OCI-LY7 (cell line): ENCODE results near the gene SMOC2. TPM values are rescaled to one million over a fixed set of nuclear protein-coding genes. Genes with fewer than 3 reads are reported as not detected.

Experiments
- BruUV-seq: library from RNA; stranded (reverse); fragments of 400-500 nt; replicated peaks from 2 replicates; lab custom pipeline; 2021; lab: Mats Ljungman, UMichigan
- CTCF ChIA-PET: fragments of 300-600 bp; sonication (Branson Sonifier 250); formaldehyde crosslinking; loops from one replicate; lab custom pipeline; 2022; ENCODE audit warnings: antibody characterized with exemption; ENCODE audit not compliant: unreplicated experiment; lab: Charles Lee
- POLR2A ChIA-PET: fragments of 300-600 bp; sonication (Branson Sonifier 250); formaldehyde crosslinking; loops from one replicate; lab custom pipeline; 2022; ENCODE audit warnings: antibody characterized with exemption; lab: Charles Lee
- DNase-seq: peaks from one replicate; pipeline ENCODE4 v3.0.0-alpha.2; 2015; ENCODE audit warnings: low spot score
- H2AFZ ChIP-seq: fragments of 200-600 bp; sonication (generic), shearing (Covaris generic); 2 replicates; pipeline ENCODE4 v1.6.1; 2014; ENCODE audit warnings: mild to moderate bottlenecking, antibody characterized with exemption, low read length, moderate library complexity
- H3K27ac ChIP-seq: fragments of 200-600 bp; sonication (generic); 2 replicates; pipeline ENCODE4 v1.5.1; 2014; ENCODE audit warnings: mixed run types, low read depth, mild to moderate bottlenecking, moderate library complexity, low read length, inconsistent platforms; ENCODE audit not compliant: poor library complexity, severe bottlenecking
- H3K36me3 ChIP-seq: fragments of 200-600 bp; sonication (generic); 2 replicates; pipeline ENCODE4 v1.6.1; 2014; ENCODE audit warnings: mild to moderate bottlenecking, antibody characterized with exemption, low read length, moderate library complexity, mixed read lengths; ENCODE audit not compliant: insufficient read depth
- H3K4me1 ChIP-seq: fragments of 200-600 bp; sonication (generic); 2 replicates; pipeline ENCODE4 v1.5.1; 2014; ENCODE audit warnings: mild to moderate bottlenecking, low read length; ENCODE audit not compliant: insufficient read depth, poor library complexity, severe bottlenecking
- H3K4me2 ChIP-seq: fragments of 200-600 bp; sonication (generic); 2 replicates; pipeline ENCODE4 v1.6.1; 2014; ENCODE audit warnings: mild to moderate bottlenecking, low read length
- H3K4me3 ChIP-seq: fragments of 200-600 bp; sonication (generic); 2 replicates; pipeline ENCODE4 v1.5.1; 2014; ENCODE audit warnings: mild to moderate bottlenecking, low read depth, low read length; ENCODE audit not compliant: poor library complexity, severe bottlenecking
- H3K79me2 ChIP-seq: fragments of 200-600 bp; sonication (generic); 2 replicates; pipeline ENCODE4 v1.6.1; 2016; ENCODE audit warnings: low read depth, mild to moderate bottlenecking, low read length, moderate library complexity, mixed read lengths; ENCODE audit not compliant: insufficient read depth
- H3K9me2 ChIP-seq: fragments of 200-600 bp; sonication (generic); 2 replicates; pipeline ENCODE4 v1.6.1; 2016; ENCODE audit warnings: mild to moderate bottlenecking, low read length, mixed read lengths; ENCODE audit not compliant: insufficient read depth
- H3K9me3 ChIP-seq: fragments of 200-600 bp; sonication (generic); 2 replicates; pipeline ENCODE4 v1.6.1; 2014; ENCODE audit warnings: mild to moderate bottlenecking, mixed run types, low read length, mixed read lengths
- H4K20me1 ChIP-seq: fragments of 200-600 bp; sonication (generic); 2 replicates; pipeline ENCODE4 v1.6.1; 2014; ENCODE audit warnings: mild to moderate bottlenecking, antibody characterized with exemption, low read length, moderate library complexity, mixed read lengths; ENCODE audit not compliant: insufficient read depth
- CTCF ChIP-seq: fragments of 200-600 bp; sonication (generic); conservative IDR thresholded peaks from 2 replicates; pipeline ENCODE4 v1.5.1; 2014; ENCODE audit warnings: mild to moderate bottlenecking, antibody characterized with exemption, low read length, moderate library complexity, mixed read lengths
- EZH2phosphoT487 ChIP-seq: fragments of 200-600 bp; sonication (generic); IDR thresholded peaks from 2 replicates; pipeline ENCODE4 v1.6.1; 2018; ENCODE audit warnings: low read depth, borderline replicate concordance, mild to moderate bottlenecking, mixed run types, antibody characterized with exemption, low read length, moderate library complexity, mixed read lengths
- intact Hi-C: fragments of 100-400 bp; cut with micrococcal nuclease; formaldehyde crosslinking; loops from one replicate; pipeline ENCODE4 v1.10.0; 2022; ENCODE audit not compliant: unreplicated experiment
- total RNA-seq, 2 experiments: library from RNA; depleted of rRNA in 1 of 2; stranded (reverse); fragments of >200 nt in 1 of 2; shearing (Covaris generic) in 1 of 2; gene quantifications; 2 replicates each; pipeline ENCODE4 v1.2.3, GENCODE V29; 2014 to 2022

Gene SMOC2
- total RNA-seq, 2 experiments from 2014 or later, result not detected

- H3K4me3 ChIP-seq, result no peak overlapping the region
- no peaks in the 10 kb centered on the region for H4K20me1 ChIP-seq
- no peak overlapping the region for H3K4me2 ChIP-seq
- no peaks in the 10 kb centered on the region for H3K9me3 ChIP-seq
- no peak overlapping the region for H3K27ac ChIP-seq
- no peak for DNase-seq
- intact Hi-C loops, result no loop called here
- BruUV-seq, result no TSS peak
- peaks cover 10% of the 10 kb centered on the region for H3K4me1 ChIP-seq
- no peaks in the 10 kb centered on the region for H3K9me2 ChIP-seq
- H3K36me3 ChIP-seq, result no peaks in the 10 kb centered on the region
- H2AFZ ChIP-seq, result no peak overlapping the region
- TF ChIP-seq CTCF (no peak), EZH2phosphoT487 (no peak)
- CTCF ChIA-PET, result no interaction called here
- H3K79me2 ChIP-seq, result no peaks in the 10 kb centered on the region
- POLR2A ChIA-PET, result no interaction called here
Observed at GRCh38 chr6:168530653-168531071, 89.7 kb downstream of the SMOC2 start.

- H3K4me2 ChIP-seq, result no peak overlapping the region
- no peaks in the 10 kb centered on the region for H4K20me1 ChIP-seq
- H3K4me1 ChIP-seq, result peaks cover 10% of the 10 kb centered on the region
- no peak overlapping the region for H2AFZ ChIP-seq
- DNase-seq, result no peak
- H3K9me3 ChIP-seq, result no peaks in the 10 kb centered on the region
- BruUV-seq, result no TSS peak
- H3K36me3 ChIP-seq, result no peaks in the 10 kb centered on the region
- H3K79me2 ChIP-seq, result no peaks in the 10 kb centered on the region
- TF ChIP-seq CTCF (no peak), EZH2phosphoT487 (no peak)
- H3K27ac ChIP-seq, result no peak overlapping the region
- no peak overlapping the region for H3K4me3 ChIP-seq
- POLR2A ChIA-PET, result no interaction called here
- intact Hi-C loops, result no loop called here
- CTCF ChIA-PET, result no interaction called here
- H3K9me2 ChIP-seq, result no peaks in the 10 kb centered on the region
Observed at GRCh38 chr6:168532070-168532469, 91.1 kb downstream of the SMOC2 start.

DNA sequence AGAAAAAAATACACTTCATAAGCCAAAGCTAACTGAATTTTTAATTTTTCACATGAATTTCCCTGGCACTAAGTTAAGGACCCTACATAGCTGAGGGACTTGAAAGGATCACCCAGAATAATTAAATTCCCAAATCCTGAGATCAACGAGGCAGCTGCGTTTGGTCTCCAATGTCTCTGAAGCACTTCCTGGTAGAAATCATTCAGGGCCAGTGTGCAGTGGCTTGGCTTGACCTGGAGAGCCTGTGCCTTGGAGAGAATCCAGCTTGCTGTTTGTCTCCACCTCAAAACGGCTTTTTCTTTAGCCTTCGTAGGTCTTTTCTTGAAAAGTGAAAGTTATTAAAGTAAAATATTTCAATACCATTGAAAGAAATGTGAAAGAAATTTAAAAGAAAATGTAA lies 92.4 kb downstream of the SMOC2 start:
- Histone ChIP-seq H3K36me3 (no peaks in the 10 kb centered on the region), H2AFZ (no peak overlapping the region), H4K20me1 (no peaks in the 10 kb centered on the region), H3K4me2 (no peak overlapping the region), H3K4me3 (no peak overlapping the region), H3K9me3 (no peaks in the 10 kb centered on the region), H3K4me1 (peaks cover 7% of the 10 kb centered on the region), H3K79me2 (no peaks in the 10 kb centered on the region), H3K27ac (no peak overlapping the region), H3K9me2 (no peaks in the 10 kb centered on the region)
- intact Hi-C loops, result no loop called here
- BruUV-seq, result no TSS peak
- ChIA-PET CTCF (no interaction called here), POLR2A (interaction anchor here (1.0 kb wide), 1 partner anchor 24 kb away, joined by 4 read pairs; no protein-coding TSS in a partner anchor)
- no peak for DNase-seq
- TF ChIP-seq CTCF (no peak), EZH2phosphoT487 (no peak)
